Sigmoid colon (tissue), 7 donors: ENCODE results near the gene PET100. TPM values are rescaled to one million over a fixed set of nuclear protein-coding genes. Genes with fewer than 3 reads are reported as not detected.

Source experiments
- DNase-seq: peaks from one replicate; pipeline ENCODE4 v3.0.0-alpha.2; 2019
- H3K27ac ChIP-seq, 4 donors: fragments of 200-600 bp; sonication (generic); one replicate each; pipeline ENCODE4 v1.5.1; 2016 to 2019; ENCODE audit warnings: mild to moderate bottlenecking in 1 of 4
- H3K27me3 ChIP-seq, 3 donors: fragments of 200-600 bp; sonication (generic); one replicate each; pipeline ENCODE4 v1.5.1; 2019; ENCODE audit warnings: mild to moderate bottlenecking in 1 of 3
- H3K36me3 ChIP-seq, 4 donors: fragments of 200-600 bp; sonication (generic); one replicate each; pipeline ENCODE4 v1.5.1; 2016 to 2019
- H3K4me1 ChIP-seq, 4 donors: fragments of 200-600 bp; sonication (generic); one replicate each; pipeline ENCODE4 v1.5.1; 2017 to 2019
- H3K4me3 ChIP-seq, 4 donors: fragments of 200-600 bp; sonication (generic); one replicate each; pipeline ENCODE4 v1.5.1; 2017 to 2019; ENCODE audit warnings: mild to moderate bottlenecking in 2 of 4, moderate library complexity in 1 of 4
- H3K9me3 ChIP-seq, 4 donors: fragments of 200-600 bp in 3 of 4; sonication (generic) in 3 of 4; one replicate each; pipeline versions ENCODE4 v1.5.1 to v1.6.1; 2013 to 2019
- EP300 ChIP-seq, 4 donors: sonication (generic); formaldehyde crosslinking; IDR thresholded peaks; one replicate each; pipeline ENCODE4 v1.6.1; 2017; ENCODE audit warnings: antibody characterized with exemption in 4 of 4
- POLR2A ChIP-seq, 2 donors: fragments of 450-650 bp; IDR thresholded peaks; one replicate each; pipeline ENCODE4 v1.6.1; 2016; ENCODE audit warnings: antibody characterized with exemption in 2 of 2, mild to moderate bottlenecking in 2 of 2, moderate library complexity in 2 of 2
- POLR2AphosphoS5 ChIP-seq, 4 donors: sonication (generic); formaldehyde crosslinking; IDR thresholded peaks; one replicate each; pipeline ENCODE4 v1.6.1; 2017; ENCODE audit warnings: antibody characterized with exemption in 4 of 4
- WGBS, 2 donors: extraction: QIAGEN DNeasy Blood & Tissue Kit; methylation state at CpG; one replicate each; pipeline ENCODE4 v1.1.7; 2013; 5-methylcytosine and 5-hydroxymethylcytosine counted together
- intact Hi-C: fragments of 100-400 bp; cut with DNase I; formaldehyde crosslinking; loops from one replicate; pipeline ENCODE4 v1.15.1; 2023
- polyA plus RNA-seq, 3 donors: library from polyadenylated mRNA; stranded (reverse); fragments of 200-250 nt; gene quantifications; one replicate each; pipeline ENCODE4 v1.2.3, GENCODE V29; 2013
- total RNA-seq, 4 donors: library from RNA; depleted of rRNA; stranded (reverse); fragments of >200 nt; gene quantifications; one replicate each; pipeline ENCODE4 v1.1.0, GENCODE V29; 2016
- TF ChIP-seq, protein P1 (sequence below), 4 experiments: fragments of 450-650 bp in 3 of 4; fragments of 200-600 bp in 1 of 4; IDR thresholded peaks; one replicate each; pipeline ENCODE4 v1.5.1; 2016 to 2019; ENCODE audit warnings: antibody characterized with exemption in 4 of 4, mild to moderate bottlenecking in 3 of 4, moderate library complexity in 2 of 4
- donor health status: healthy with polysubstance abuse.
- donor health status: Bipolar disorder and iron deficiency.
- donor health status: healthy.

PET100 gene
- total and polyA plus RNA-seq, 7 donors, result 10.8 to 70.9 (median 37.1) TPM

DNA sequence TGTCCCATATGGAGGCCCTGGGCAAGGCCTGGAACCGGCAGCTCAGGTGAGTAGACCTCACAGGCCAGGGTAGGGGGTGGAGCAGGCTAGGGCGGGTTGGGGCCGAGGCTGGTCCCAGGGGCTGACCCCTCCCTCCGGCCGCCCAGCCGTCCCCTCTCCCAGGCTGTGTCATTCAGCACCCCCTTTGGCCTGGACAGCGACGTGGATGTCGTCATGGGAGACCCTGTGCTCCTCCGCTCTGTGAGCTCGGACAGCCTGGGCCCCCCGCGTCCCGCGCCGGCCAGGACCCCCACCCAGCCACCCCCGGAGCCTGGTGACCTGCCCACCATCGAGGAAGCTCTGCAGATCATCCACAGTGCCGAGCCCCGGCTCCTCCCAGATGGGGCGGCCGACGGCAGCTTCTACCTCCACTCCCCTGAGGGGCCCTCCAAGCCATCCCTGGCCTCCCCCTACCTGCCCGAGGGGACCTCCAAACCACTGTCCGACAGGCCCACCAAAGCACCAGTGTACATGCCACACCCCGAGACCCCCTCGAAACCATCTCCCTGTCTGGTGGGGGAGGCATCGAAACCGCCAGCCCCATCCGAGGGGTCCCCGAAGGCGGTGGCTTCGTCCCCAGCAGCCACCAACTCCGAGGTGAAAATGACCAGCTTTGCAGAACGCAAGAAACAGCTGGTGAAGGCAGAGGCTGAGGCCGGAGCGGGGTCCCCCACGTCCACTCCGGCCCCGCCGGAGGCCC lies 17.9 kb upstream of the PET100 start:
- no peaks in the 10 kb centered on the region for H3K9me3 ChIP-seq
- intact Hi-C loops, result no loop called here
- no peak overlapping the region for H3K4me3 ChIP-seq
- no peaks in the 10 kb centered on the region for H3K36me3 ChIP-seq
- no peak overlapping the region for H3K27ac ChIP-seq
- DNase-seq, result no peak
- WGBS, 2 donors, result 89 to 91% methylated on average over 41 of the region's 41 CpGs
- TF ChIP-seq, protein P1, sequence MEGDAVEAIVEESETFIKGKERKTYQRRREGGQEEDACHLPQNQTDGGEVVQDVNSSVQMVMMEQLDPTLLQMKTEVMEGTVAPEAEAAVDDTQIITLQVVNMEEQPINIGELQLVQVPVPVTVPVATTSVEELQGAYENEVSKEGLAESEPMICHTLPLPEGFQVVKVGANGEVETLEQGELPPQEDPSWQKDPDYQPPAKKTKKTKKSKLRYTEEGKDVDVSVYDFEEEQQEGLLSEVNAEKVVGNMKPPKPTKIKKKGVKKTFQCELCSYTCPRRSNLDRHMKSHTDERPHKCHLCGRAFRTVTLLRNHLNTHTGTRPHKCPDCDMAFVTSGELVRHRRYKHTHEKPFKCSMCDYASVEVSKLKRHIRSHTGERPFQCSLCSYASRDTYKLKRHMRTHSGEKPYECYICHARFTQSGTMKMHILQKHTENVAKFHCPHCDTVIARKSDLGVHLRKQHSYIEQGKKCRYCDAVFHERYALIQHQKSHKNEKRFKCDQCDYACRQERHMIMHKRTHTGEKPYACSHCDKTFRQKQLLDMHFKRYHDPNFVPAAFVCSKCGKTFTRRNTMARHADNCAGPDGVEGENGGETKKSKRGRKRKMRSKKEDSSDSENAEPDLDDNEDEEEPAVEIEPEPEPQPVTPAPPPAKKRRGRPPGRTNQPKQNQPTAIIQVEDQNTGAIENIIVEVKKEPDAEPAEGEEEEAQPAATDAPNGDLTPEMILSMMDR (IDR thresholded peaks at IDR 0.05), result no peak
- TF ChIP-seq EP300 (IDR thresholded peaks at IDR 0.05) (no peak), POLR2AphosphoS5 (IDR thresholded peaks at IDR 0.05) (no peak), POLR2A (IDR thresholded peaks at IDR 0.05) (no peak)
- H3K4me1 ChIP-seq, result no peaks in the 10 kb centered on the region
- no peaks in the 10 kb centered on the region for H3K27me3 ChIP-seq

DNA sequence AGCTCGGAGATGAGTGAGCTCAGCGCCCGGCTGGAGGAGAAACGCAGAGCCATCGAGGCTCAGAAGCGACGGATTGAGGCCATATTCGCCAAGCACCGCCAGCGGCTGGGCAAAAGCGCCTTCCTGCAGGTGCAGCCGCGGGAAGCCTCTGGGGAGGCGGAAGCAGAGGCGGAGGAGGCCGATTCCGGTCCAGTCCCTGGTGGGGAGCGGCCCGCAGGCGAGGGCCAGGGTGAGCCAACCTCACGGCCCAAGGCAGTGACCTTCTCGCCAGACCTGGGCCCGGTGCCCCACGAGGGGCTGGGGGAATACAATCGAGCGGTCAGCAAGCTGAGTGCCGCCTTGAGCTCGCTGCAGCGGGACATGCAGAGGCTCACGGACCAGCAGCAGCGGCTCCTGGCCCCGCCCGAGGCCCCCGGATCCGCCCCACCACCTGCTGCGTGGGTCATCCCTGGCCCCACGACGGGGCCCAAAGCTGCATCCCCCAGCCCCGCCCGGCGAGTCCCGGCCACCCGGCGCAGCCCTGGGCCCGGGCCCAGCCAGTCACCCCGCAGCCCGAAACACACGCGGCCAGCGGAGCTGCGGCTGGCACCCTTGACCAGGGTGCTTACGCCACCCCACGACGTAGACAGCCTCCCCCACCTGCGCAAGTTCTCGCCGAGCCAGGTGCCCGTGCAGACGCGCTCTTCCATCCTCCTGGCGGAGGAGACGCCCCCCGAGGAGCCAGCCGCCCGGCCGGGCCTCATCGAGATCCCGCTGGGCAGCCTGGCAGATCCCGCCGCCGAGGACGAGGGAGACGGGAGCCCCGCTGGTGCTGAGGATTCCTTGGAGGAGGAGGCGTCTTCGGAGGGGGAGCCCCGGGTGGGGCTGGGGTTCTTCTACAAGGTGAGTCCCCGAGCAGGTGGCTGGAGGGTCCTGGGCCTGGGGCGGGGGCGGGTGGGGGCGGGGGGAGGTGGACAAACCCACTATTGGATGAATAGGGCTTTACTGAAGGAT lies 17.0 kb upstream of the PET100 start:
- WGBS, 2 donors, result 93% methylated on average over 81 of the region's 81 CpGs

DNA sequence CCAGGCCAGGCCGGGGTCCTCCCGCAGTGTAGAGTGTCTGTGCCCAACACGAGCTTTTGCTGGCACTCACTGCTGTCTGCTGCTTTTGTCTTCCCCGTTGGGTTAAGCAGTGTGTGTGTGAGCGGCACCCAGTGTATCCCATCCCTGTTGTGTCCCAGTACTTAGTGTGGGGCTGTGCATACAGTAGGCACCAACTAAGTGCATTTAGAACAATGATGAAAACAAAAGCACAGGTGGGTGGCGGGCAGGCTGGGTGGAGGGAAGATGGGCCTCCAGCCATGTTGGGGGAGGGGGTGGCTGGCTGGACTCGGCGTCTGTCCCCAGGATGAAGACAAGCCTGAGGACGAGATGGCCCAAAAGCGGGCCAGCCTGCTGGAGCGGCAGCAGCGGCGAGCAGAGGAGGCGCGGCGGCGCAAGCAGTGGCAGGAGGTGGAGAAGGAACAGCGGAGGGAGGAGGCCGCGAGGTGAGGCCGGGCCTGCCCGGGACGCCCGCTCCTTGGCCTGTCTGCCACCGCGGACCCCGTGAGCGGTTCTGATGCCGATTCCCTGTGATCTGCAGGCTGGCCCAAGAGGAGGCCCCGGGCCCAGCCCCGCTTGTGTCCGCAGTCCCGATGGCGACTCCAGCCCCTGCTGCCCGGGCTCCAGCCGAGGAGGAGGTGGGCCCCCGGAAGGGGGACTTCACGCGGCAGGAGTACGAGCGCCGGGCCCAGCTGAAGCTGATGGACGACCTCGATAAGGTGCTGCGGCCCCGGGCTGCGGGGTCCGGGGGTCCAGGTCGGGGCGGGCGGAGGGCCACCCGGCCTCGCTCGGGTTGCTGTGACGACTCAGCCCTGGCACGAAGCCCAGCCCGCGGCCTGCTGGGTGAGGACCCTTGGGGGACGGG lies 14.5 kb upstream of the PET100 start:
- WGBS, 2 donors, result 91 to 93% methylated on average over 59 of the region's 59 CpGs
- no peak for DNase-seq
- Histone ChIP-seq H3K36me3 (peaks cover 4 to 24% (median 8%) of the 10 kb centered on the region in 4 donors), H3K4me3 (no peak overlapping the region), H3K9me3 (no peaks in the 10 kb centered on the region), H3K27ac (no peak overlapping the region), H3K4me1 (peaks cover 0 to 12% (median 2%) of the 10 kb centered on the region in 4 donors), H3K27me3 (no peaks in the 10 kb centered on the region)
- TF ChIP-seq, protein P1 (IDR thresholded peaks at IDR 0.05), result no peak
- no peak for TF ChIP-seq POLR2AphosphoS5 (IDR thresholded peaks at IDR 0.05)
- no peak for TF ChIP-seq EP300 (IDR thresholded peaks at IDR 0.05)
- TF ChIP-seq POLR2A (IDR thresholded peaks at IDR 0.05), result no peak
- intact Hi-C loops, result no loop called here

More for the DNA sequence above, 17.0 kb upstream of the PET100 start:
- Histone ChIP-seq H3K36me3 (no peaks in the 10 kb centered on the region), H3K4me1 (no peaks in the 10 kb centered on the region), H3K9me3 (no peaks in the 10 kb centered on the region), H3K27me3 (no peaks in the 10 kb centered on the region), H3K4me3 (no peak overlapping the region), H3K27ac (no peak overlapping the region)
- intact Hi-C loops, result no loop called here
- TF ChIP-seq EP300 (IDR thresholded peaks at IDR 0.05) (no peak), POLR2A (IDR thresholded peaks at IDR 0.05) (no peak), POLR2AphosphoS5 (IDR thresholded peaks at IDR 0.05) (no peak)
- TF ChIP-seq, protein P1 (IDR thresholded peaks at IDR 0.05), result no peak
- DNase-seq, result no peak

DNA sequence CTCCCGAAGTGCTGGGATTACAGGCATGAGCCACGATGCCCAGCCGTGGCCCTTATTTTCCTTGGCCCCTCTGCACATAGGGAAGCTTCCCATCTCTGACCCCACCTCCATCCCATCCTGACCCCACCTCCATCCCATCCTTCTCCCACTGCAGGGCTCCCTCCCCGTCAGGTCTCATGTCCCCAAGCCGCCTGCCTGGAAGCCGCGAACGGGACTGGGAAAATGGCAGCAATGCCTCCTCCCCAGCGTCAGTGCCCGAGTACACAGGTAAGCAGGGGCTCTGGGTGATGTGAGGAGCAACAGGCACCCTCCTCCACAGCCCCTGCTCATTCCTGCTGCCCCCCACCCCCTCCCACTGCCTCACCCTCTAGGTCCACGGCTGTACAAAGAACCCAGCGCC lies 12.4 kb upstream of the PET100 start:
- Histone ChIP-seq H3K4me1 (peaks cover 0 to 12% (median 2%) of the 10 kb centered on the region in 4 donors), H3K9me3 (no peaks in the 10 kb centered on the region), H3K27ac (no peak overlapping the region), H3K27me3 (no peaks in the 10 kb centered on the region), H3K36me3 (peaks cover 25 to 45% (median 29%) of the 10 kb centered on the region in 4 donors), H3K4me3 (no peak overlapping the region)
- no peak for TF ChIP-seq POLR2A (IDR thresholded peaks at IDR 0.05)
- TF ChIP-seq EP300 (IDR thresholded peaks at IDR 0.05), result no peak
- no peak for TF ChIP-seq POLR2AphosphoS5 (IDR thresholded peaks at IDR 0.05)
- TF ChIP-seq, protein P1 (IDR thresholded peaks at IDR 0.05), result no peak
- no peak for DNase-seq
- intact Hi-C loops, result no loop called here
- 93 to 94% methylated on average over 12 of the region's 12 CpGs for WGBS, 2 donors
